OCI-LY3 (cell line): Measurements from ENCODE around the gene NRXN3.

Experiments
- H2AFZ ChIP-seq: fragments of 200-600, 300-600 bp; shearing (Covaris generic); 2 replicates; pipeline ENCODE4 v1.6.0; 2014; ENCODE audit warnings: antibody characterized with exemption, low read depth, low read length
- H3K27ac ChIP-seq: fragments of 200-600, 300-600 bp; sonication (generic); 2 replicates; pipeline ENCODE4 v1.5.1; 2014; ENCODE audit warnings: mild to moderate bottlenecking, low read length, moderate library complexity, mixed read lengths
- H3K27me3 ChIP-seq: fragments of 200-600, 300-600 bp; sonication (generic); 2 replicates; pipeline ENCODE4 v1.6.1; 2014; ENCODE audit warnings: low read depth, low read length, mixed read lengths
- H3K36me3 ChIP-seq: fragments of 200-600, 300-600 bp; sonication (generic); replicated peaks from 2 replicates; pipeline ENCODE3; 2014; ENCODE audit warnings: low read depth, low read length, mixed read lengths
- H3K4me1 ChIP-seq: fragments of 300-600, 200-600 bp; sonication (generic); 2 replicates; pipeline ENCODE4 v1.6.1; 2014; ENCODE audit warnings: low read length, mixed read lengths
- H3K4me2 ChIP-seq: fragments of 200-600, 300-600 bp; sonication (generic); 2 replicates; pipeline ENCODE4 v1.6.1; 2014; ENCODE audit warnings: low read length, mixed read lengths
- H3K4me3 ChIP-seq: fragments of 300-600, 200-600 bp; sonication (generic); 2 replicates; pipeline ENCODE4 v1.5.1; 2014; ENCODE audit warnings: antibody characterized with exemption, mild to moderate bottlenecking, low read length, moderate library complexity
- H3K79me2 ChIP-seq: fragments of 300-600, 200-600 bp; shearing (Covaris generic); 2 replicates; pipeline ENCODE4 v1.6.1; 2014; ENCODE audit warnings: mild to moderate bottlenecking, low read length, mixed read lengths
- H3K9ac ChIP-seq: fragments of 300-600, 200-600 bp; shearing (Covaris generic); 2 replicates; pipeline ENCODE4 v1.6.0; 2014; ENCODE audit warnings: mild to moderate bottlenecking, low read length, moderate library complexity
- H3K9me3 ChIP-seq: fragments of 200-600, 300-600 bp; shearing (Covaris generic); 2 replicates; pipeline ENCODE4 v1.6.1; 2014; ENCODE audit warnings: low read length, mixed read lengths; ENCODE audit not compliant: insufficient read depth
- H4K20me1 ChIP-seq: fragments of 200-600, 300-600 bp; sonication (generic); 2 replicates; pipeline ENCODE4 v1.6.1; 2016; ENCODE audit warnings: low read length, mixed read lengths; ENCODE audit not compliant: insufficient read depth
- EZH2phosphoT487 ChIP-seq: fragments of 200-600 bp; shearing (Covaris generic); IDR thresholded peaks from 2 replicates; pipeline ENCODE4 v1.6.1; 2018; ENCODE audit warnings: antibody characterized with exemption, mixed run types, low read depth
- TF ChIP-seq, protein P1 (sequence below): fragments of 200-600, 300-600 bp; sonication (generic); IDR thresholded peaks from 2 replicates; pipeline ENCODE4 v1.5.1; 2014; ENCODE audit warnings: antibody characterized with exemption, low read length, low read depth

Gene NRXN3

DNA sequence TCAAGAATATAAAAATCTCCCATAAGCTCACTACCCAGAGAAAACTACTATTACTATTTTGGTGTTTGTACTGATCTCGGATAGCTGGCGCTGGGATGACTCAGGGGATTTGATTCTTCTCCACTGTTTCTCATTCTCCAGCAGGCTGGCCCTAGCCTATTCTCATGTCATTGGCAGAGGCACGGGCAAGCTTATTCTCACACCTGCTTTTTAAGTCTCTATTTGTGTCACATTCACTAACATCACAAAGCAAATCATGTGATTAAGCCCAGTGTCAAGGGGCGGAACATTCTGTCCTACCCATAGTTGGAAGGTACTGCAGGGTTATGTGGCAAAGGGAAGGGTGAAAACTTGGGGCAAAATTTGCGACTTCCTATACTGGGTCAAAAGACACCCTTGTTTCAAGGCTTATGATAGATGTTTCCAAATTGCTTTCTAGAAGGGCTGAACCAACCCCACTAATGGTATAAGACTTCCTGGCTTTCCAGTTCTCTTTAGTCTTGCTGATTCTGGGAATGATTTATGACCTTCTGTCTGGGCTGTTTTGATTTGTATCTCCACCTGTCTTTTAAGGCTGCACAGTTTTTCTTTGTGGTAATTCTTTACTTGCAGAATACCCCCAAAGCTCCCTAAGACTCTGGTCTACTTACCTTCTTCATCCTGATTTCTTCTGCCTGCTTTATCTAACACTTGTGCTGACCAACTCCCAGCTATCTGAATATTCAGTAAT, 406.4 kb downstream of the NRXN3 start:
- H3K4me3 ChIP-seq: no peak overlapping the region
- no peaks in the 10 kb centered on the region for H3K9me3 ChIP-seq
- TF ChIP-seq, protein P1, sequence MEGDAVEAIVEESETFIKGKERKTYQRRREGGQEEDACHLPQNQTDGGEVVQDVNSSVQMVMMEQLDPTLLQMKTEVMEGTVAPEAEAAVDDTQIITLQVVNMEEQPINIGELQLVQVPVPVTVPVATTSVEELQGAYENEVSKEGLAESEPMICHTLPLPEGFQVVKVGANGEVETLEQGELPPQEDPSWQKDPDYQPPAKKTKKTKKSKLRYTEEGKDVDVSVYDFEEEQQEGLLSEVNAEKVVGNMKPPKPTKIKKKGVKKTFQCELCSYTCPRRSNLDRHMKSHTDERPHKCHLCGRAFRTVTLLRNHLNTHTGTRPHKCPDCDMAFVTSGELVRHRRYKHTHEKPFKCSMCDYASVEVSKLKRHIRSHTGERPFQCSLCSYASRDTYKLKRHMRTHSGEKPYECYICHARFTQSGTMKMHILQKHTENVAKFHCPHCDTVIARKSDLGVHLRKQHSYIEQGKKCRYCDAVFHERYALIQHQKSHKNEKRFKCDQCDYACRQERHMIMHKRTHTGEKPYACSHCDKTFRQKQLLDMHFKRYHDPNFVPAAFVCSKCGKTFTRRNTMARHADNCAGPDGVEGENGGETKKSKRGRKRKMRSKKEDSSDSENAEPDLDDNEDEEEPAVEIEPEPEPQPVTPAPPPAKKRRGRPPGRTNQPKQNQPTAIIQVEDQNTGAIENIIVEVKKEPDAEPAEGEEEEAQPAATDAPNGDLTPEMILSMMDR: no peak
- TF ChIP-seq EZH2phosphoT487: no peak
- no peak overlapping the region for H3K4me2 ChIP-seq
- H3K27ac ChIP-seq: no peak overlapping the region
- H4K20me1 ChIP-seq: no peaks in the 10 kb centered on the region
- H3K27me3 ChIP-seq: no peaks in the 10 kb centered on the region
- no peak overlapping the region for H3K9ac ChIP-seq
- no peak overlapping the region for H2AFZ ChIP-seq
- H3K79me2 ChIP-seq: no peaks in the 10 kb centered on the region
- H3K36me3 ChIP-seq: no peaks in the 10 kb centered on the region
- H3K4me1 ChIP-seq: no peaks in the 10 kb centered on the region

DNA sequence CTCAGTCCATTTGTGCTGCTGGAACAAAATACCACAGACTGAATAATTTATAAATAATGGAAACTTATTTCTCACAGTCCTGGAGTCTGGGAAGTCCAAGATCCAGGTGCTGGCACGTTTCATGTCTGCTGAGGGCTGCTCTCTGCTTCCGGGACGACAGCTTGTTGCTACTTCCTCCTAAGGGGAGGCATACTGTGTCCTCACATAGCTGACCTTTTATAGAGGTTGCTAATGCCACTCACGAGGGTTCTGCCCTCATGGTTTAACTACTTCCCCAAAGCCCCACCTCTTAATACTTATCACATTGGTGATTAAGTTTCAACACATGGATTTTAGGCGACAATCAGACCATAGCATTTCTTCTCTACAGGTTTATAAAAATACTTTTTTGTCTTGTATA, 411.1 kb downstream of the NRXN3 start:
- Histone ChIP-seq H3K4me3 (no peak overlapping the region), H3K36me3 (no peaks in the 10 kb centered on the region), H4K20me1 (no peaks in the 10 kb centered on the region), H3K79me2 (no peaks in the 10 kb centered on the region), H3K9ac (no peak overlapping the region), H3K27me3 (no peaks in the 10 kb centered on the region), H3K4me2 (no peak overlapping the region), H2AFZ (no peak overlapping the region), H3K4me1 (no peaks in the 10 kb centered on the region), H3K27ac (no peak overlapping the region), H3K9me3 (no peaks in the 10 kb centered on the region)
- no peak for TF ChIP-seq EZH2phosphoT487
- TF ChIP-seq, protein P1: no peak

DNA sequence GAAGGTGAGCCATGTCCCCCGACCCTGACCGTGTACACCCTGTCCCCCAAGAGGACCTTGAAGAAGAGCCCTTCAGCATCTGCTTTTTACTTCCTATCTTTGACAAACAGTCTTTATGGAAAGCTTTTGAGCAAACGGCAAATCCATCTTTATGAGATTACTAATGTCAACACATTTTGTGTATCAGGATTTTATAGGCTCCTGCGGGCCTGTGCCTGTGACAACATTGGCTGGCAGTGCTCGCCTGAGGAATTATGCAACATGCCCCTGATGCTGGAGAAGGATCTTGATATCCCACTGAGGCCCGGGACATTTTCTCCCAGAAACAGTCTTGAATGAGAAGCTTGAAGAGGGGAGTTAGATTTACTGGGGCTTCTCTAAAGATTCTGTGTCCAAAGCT, 416.5 kb downstream of the NRXN3 start:
- no peak overlapping the region for H3K27ac ChIP-seq
- no peak overlapping the region for H3K4me2 ChIP-seq

DNA sequence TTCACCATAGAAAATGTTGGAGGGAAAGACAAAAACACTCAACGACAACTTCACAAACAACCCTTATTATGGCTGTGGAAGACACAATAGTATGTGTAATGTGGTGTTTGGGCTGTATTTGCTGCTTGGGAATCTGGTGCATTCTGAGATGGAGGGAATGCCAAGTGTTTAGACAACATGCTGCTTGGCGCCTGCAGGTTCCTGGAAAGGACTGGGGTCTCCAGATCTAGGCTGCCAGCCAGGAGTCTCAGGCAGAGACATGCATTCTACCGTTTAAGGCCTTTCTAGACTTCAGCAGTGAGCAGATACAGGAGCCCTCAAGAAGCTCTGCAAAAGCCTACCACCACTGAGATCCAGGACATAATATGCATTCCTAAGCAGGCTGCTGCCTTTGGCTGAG, 418.7 kb downstream of the NRXN3 start:
- Histone ChIP-seq H3K4me1 (no peaks in the 10 kb centered on the region), H3K9me3 (no peaks in the 10 kb centered on the region), H3K27ac (no peak overlapping the region), H3K36me3 (no peaks in the 10 kb centered on the region), H4K20me1 (no peaks in the 10 kb centered on the region), H3K9ac (no peak overlapping the region), H3K4me2 (no peak overlapping the region), H3K4me3 (no peak overlapping the region), H3K27me3 (no peaks in the 10 kb centered on the region), H2AFZ (no peak overlapping the region), H3K79me2 (no peaks in the 10 kb centered on the region)
- no peak for TF ChIP-seq EZH2phosphoT487
- TF ChIP-seq, protein P1: no peak

More for the DNA sequence above, 416.5 kb downstream of the NRXN3 start:
- no peaks in the 10 kb centered on the region for H3K36me3 ChIP-seq
- TF ChIP-seq, protein P1: no peak
- TF ChIP-seq EZH2phosphoT487: no peak
- H3K9me3 ChIP-seq: no peaks in the 10 kb centered on the region
- no peaks in the 10 kb centered on the region for H4K20me1 ChIP-seq
- no peaks in the 10 kb centered on the region for H3K79me2 ChIP-seq
- H2AFZ ChIP-seq: no peak overlapping the region
- H3K4me3 ChIP-seq: no peak overlapping the region
- no peaks in the 10 kb centered on the region for H3K4me1 ChIP-seq
- H3K27me3 ChIP-seq: no peaks in the 10 kb centered on the region
- H3K9ac ChIP-seq: no peak overlapping the region
